ENCODE results near the gene RAP1A. TPM values are rescaled to one million over a fixed set of nuclear protein-coding genes. Genes with fewer than 3 reads are reported as not detected.

The RAP1A gene
- polyA plus RNA-seq, 1 donor (not counting 4 experiments of a cell fraction or from before 2014, with no cell fraction given), result 70.3 TPM

DNA sequence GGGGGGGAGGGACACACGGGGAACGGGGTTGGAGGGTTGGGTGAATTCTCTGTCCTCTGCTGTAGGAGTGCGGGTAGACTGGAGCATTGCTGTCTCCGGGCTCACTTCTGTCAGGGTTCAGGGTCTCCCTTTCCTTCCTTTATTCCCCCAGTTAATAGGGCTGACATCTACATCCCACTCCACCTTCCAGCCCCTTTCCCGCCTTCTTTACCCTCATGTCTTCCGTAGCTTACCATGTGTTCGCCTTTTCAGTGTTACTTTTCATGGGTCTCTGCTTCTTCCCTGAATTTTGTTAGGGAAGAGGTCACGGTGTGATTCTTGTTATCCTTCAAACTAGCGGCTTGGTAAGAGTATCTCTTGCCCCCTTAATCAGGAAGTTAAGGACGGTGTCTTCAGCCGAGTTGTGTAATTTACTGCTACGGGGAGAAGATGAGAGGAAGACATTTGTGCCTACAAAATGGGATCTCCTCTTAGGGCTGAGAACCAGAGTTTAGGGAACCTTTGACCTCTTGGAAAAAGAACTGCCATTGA, 917 bp downstream of the RAP1A start:
- Histone ChIP-seq H2AFZ (ENCODE audit: control insufficient read depth, low read length) (peak overlapping the region; percentile 76), H3K9me1 (ENCODE audit: control insufficient read depth, extremely low read depth, insufficient read depth, low read length) (no peaks in the 10 kb centered on the region), H3K36me3 (ENCODE audit: control insufficient read depth in 2 of 2, extremely low read depth in 1 of 2, insufficient read depth in 2 of 2, low read length in 2 of 2) (peaks cover 0 to 3% of the 10 kb centered on the region in 2 experiments), H3K9me3 (ENCODE audit: control insufficient read depth, low read depth, low read length) (no peaks in the 10 kb centered on the region), H3K4me3 (ENCODE audit: control insufficient read depth in 2 of 3, extremely low read depth in 1 of 3, insufficient read depth in 2 of 3, low read depth in 1 of 3, low read length in 3 of 3) (peak overlapping the region; percentile 73 to 86 (median 82)), H4K20me1 (ENCODE audit: control insufficient read depth, extremely low read depth, insufficient read depth, low read length) (no peaks in the 10 kb centered on the region), H3K9ac (ENCODE audit: control insufficient read depth, extremely low read depth, insufficient read depth, low read length) (peak overlapping the region; percentile 78), H3K79me2 (ENCODE audit: control insufficient read depth, insufficient read depth, low read length) (peaks cover 54% of the 10 kb centered on the region), H3K4me2 (ENCODE audit: control insufficient read depth, extremely low read depth, insufficient read depth, low read depth, low read length) (peak overlapping the region; percentile 98), H3K27me3 (ENCODE audit: control insufficient read depth, extremely low read depth, insufficient read depth, low read length) (no peaks in the 10 kb centered on the region), H3K27ac (ENCODE audit: control insufficient read depth, insufficient read depth, low read length) (peak overlapping the region; percentile 51), H3K4me1 (ENCODE audit: control insufficient read depth, extremely low read depth, insufficient read depth, low read length) (peaks cover 15% of the 10 kb centered on the region)
- TF ChIP-seq EZH2 (IDR thresholded peaks at IDR 0.05; ENCODE audit: low read length), result no peak
- no peak for TF ChIP-seq CTCF (optimal IDR thresholded peaks at IDR 0.05 in 1 of 3, IDR thresholded peaks at IDR 0.05 in 1 of 3, conservative IDR thresholded peaks at IDR 0.05 in 1 of 3; ENCODE audit: extremely low read depth in 1 of 3, insufficient read depth in 2 of 3, low read length in 3 of 3)
- no peak for FAIRE-seq
- no peak for DNase-seq (ENCODE audit: low read depth, low spot score)
- dilution Hi-C loops (cut with MboI; ENCODE audit: extremely low pct_ligation_motif_present, low sequenced_read_pairs), result no loop called here

GRCh38 chr1:111621050-111621449, 1.5 kb downstream of the RAP1A start:
- FAIRE-seq (no peak), DNase-seq (ENCODE audit: low read depth, low spot score) (no peak)
- Histone ChIP-seq H3K4me2 (ENCODE audit: control insufficient read depth, extremely low read depth, insufficient read depth, low read depth, low read length) (peak overlapping the region; percentile 98), H3K27me3 (ENCODE audit: control insufficient read depth, extremely low read depth, insufficient read depth, low read length) (no peaks in the 10 kb centered on the region), H3K4me3 (ENCODE audit: control insufficient read depth in 2 of 3, extremely low read depth in 1 of 3, insufficient read depth in 2 of 3, low read depth in 1 of 3, low read length in 3 of 3) (peak overlapping the region; percentile 73 to 86 (median 82)), H2AFZ (ENCODE audit: control insufficient read depth, low read length) (no peak overlapping the region), H3K9me3 (ENCODE audit: control insufficient read depth, low read depth, low read length) (no peaks in the 10 kb centered on the region), H3K79me2 (ENCODE audit: control insufficient read depth, insufficient read depth, low read length) (peaks cover 60% of the 10 kb centered on the region), H3K36me3 (ENCODE audit: control insufficient read depth in 2 of 2, extremely low read depth in 1 of 2, insufficient read depth in 2 of 2, low read length in 2 of 2) (peaks cover 0 to 3% of the 10 kb centered on the region in 2 experiments), H3K9me1 (ENCODE audit: control insufficient read depth, extremely low read depth, insufficient read depth, low read length) (no peaks in the 10 kb centered on the region), H3K27ac (ENCODE audit: control insufficient read depth, insufficient read depth, low read length) (peak overlapping the region; percentile 51), H3K9ac (ENCODE audit: control insufficient read depth, extremely low read depth, insufficient read depth, low read length) (peak overlapping the region; percentile 78), H4K20me1 (ENCODE audit: control insufficient read depth, extremely low read depth, insufficient read depth, low read length) (no peaks in the 10 kb centered on the region), H3K4me1 (ENCODE audit: control insufficient read depth, extremely low read depth, insufficient read depth, low read length) (peaks cover 15% of the 10 kb centered on the region)
- TF ChIP-seq EZH2 (IDR thresholded peaks at IDR 0.05; ENCODE audit: low read length) (no peak), CTCF (optimal IDR thresholded peaks at IDR 0.05 in 1 of 3, IDR thresholded peaks at IDR 0.05 in 1 of 3, conservative IDR thresholded peaks at IDR 0.05 in 1 of 3; ENCODE audit: extremely low read depth in 1 of 3, insufficient read depth in 2 of 3, low read length in 3 of 3) (no peak)
- dilution Hi-C loops (cut with MboI; ENCODE audit: extremely low pct_ligation_motif_present, low sequenced_read_pairs), result no loop called here
